ENCODE data around the gene SH3GL1. TPM values are rescaled to one million over a fixed set of nuclear protein-coding genes. Genes with fewer than 3 reads are reported as not detected.

Gene SH3GL1
- total RNA-seq, 1 donor from 2014 or later, result 43.7 TPM

- Mint-ChIP-seq H3K4me3 (no peak overlapping the region), H3K27ac (no peak overlapping the region), H3K36me3 (ENCODE audit: low read depth) (peaks cover 45% of the 10 kb centered on the region), H3K27me3 (no peaks in the 10 kb centered on the region), H3K4me1 (peaks cover 25% of the 10 kb centered on the region), H3K9me3 (no peaks in the 10 kb centered on the region)
- CTCF ChIA-PET, result no interaction called here
- DNase-seq (no peak), ATAC-seq (ENCODE audit: low read depth) (no peak)
- intact Hi-C loops (cut with micrococcal nuclease), result no loop called here
- POLR2A ChIA-PET, result interaction anchor here (1.7 kb wide), 1 partner anchor 14 kb away, joined by 4 read pairs; the partner anchor contains the start of gene SH3GL1
- no peak for TF ChIP-seq CTCF (IDR thresholded peaks at IDR 0.05)
Measured at GRCh38 chr19:4386041-4386782, 14.1 kb downstream of the SH3GL1 start.

- POLR2A ChIA-PET, result no interaction called here
- intact Hi-C loops (cut with micrococcal nuclease), result no loop called here
- Mint-ChIP-seq H3K4me1 (peaks cover 29% of the 10 kb centered on the region), H3K27ac (no peak overlapping the region), H3K4me3 (no peak overlapping the region), H3K36me3 (ENCODE audit: low read depth) (peaks cover 44% of the 10 kb centered on the region), H3K27me3 (no peaks in the 10 kb centered on the region), H3K9me3 (no peaks in the 10 kb centered on the region)
- ATAC-seq (ENCODE audit: low read depth) (no peak), DNase-seq (no peak)
- TF ChIP-seq CTCF (IDR thresholded peaks at IDR 0.05), result no peak
- CTCF ChIA-PET, result no interaction called here
Measured at GRCh38 chr19:4385291-4386040, 14.9 kb downstream of the SH3GL1 start.

- Mint-ChIP-seq H3K9me3 (no peaks in the 10 kb centered on the region), H3K27me3 (no peaks in the 10 kb centered on the region), H3K4me1 (peaks cover 72% of the 10 kb centered on the region), H3K27ac (peak overlapping the region; percentile 83), H3K36me3 (ENCODE audit: low read depth) (peaks cover 10% of the 10 kb centered on the region), H3K4me3 (peak overlapping the region; percentile 77)
- DNase-seq (peak; percentile 40), ATAC-seq (ENCODE audit: low read depth) (peak; percentile 34)
- CTCF ChIA-PET, result interaction anchor here (1.3 to 2.0 kb wide), 2 partner anchors 20 to 22 kb away, joined by 3 to 7 read pairs; partner anchors contain the start of genes CHAF1A and SH3GL1
- intact Hi-C loops (cut with micrococcal nuclease), result no loop called here
- POLR2A ChIA-PET, result interaction anchor here (0.6 to 1.4 kb wide), 6 partner anchors 10 to 91 kb away, joined by 3 to 4 read pairs (median 3); no protein-coding TSS in a partner anchor
- TF ChIP-seq CTCF (IDR thresholded peaks at IDR 0.05), result no peak
Measured at GRCh38 chr19:4380254-4380727, 20.1 kb downstream of the SH3GL1 start.

- DNase-seq, result peak; percentile 41
- ChIA-PET CTCF (interaction anchor here (1.3 to 2.0 kb wide), 2 partner anchors 21 to 23 kb away, joined by 3 to 7 read pairs; partner anchors contain the start of genes CHAF1A and SH3GL1), POLR2A (interaction anchor here (0.6 to 1.2 kb wide), 8 partner anchors 10 to 151 kb away, joined by 3 to 11 read pairs (median 4); partner anchors contain the start of gene SH3GL1)
- ATAC-seq (ENCODE audit: low read depth), result peak; percentile 45
- Mint-ChIP-seq H3K4me1 (peaks cover 78% of the 10 kb centered on the region), H3K27ac (peak overlapping the region; percentile 83), H3K36me3 (ENCODE audit: low read depth) (peaks cover 8% of the 10 kb centered on the region), H3K27me3 (no peaks in the 10 kb centered on the region), H3K4me3 (peak overlapping the region; percentile 77), H3K9me3 (no peaks in the 10 kb centered on the region)
- TF ChIP-seq CTCF (IDR thresholded peaks at IDR 0.05), result no peak
- intact Hi-C loops (cut with micrococcal nuclease), result loop anchor here (1.0 kb wide), 2 partner anchors 10 to 21 kb away; partner anchors contain the start of gene SH3GL1
Measured at GRCh38 chr19:4379383-4380253, 20.7 kb downstream of the SH3GL1 start.
